ENCODE results near the gene TMX2.
"Not testable (repeated sequence)": the region's sequence is repeated elsewhere in the genome, so short reads cannot be mapped to it uniquely, and the experiment has no call there.

The TMX2 gene

DNA sequence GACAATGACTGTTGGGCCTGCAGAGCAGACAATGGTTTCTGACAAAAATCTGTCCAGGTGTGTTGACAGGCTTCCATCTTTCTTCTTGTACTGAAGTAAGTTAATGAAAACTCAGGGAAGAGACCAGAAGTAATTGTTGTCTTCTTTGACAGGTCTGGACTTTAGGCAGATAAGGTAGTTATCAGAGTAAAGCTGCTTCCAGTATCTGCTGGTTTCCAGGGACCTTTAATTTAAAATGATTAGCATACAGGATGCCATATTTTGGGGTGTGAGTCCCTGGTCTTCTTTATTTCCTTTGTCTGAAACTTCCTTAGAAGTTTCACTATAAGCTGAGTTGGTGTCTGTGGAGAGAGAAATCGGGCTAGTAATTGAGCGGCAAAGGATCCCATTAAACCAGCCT, 1.4 kb downstream of the TMX2 start:
- no peak for DNase-seq (ENCODE audit: low spot score)

DNA sequence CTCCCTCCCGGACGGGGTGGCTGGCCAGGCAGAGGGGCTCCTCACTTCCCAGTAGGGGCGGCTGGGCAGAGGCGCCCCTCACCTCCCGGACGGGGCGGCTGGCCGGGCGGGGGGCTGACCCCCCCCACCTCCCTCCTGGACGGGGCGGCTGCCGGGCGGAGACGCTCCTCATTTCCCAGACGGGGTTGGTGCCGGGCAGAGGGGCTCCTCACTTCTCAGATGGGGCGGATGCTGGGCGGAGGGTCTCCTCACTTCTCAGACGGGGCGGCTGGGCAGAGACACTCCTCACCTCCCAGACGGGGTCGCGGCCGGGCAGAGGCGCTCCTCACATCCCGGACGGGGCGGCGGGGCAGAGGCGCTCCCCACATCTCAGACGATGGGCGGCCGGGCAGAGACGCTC, 4.3 kb downstream of the TMX2 start:
- not testable (repeated sequence) for DNase-seq (ENCODE audit: low spot score)

DNA sequence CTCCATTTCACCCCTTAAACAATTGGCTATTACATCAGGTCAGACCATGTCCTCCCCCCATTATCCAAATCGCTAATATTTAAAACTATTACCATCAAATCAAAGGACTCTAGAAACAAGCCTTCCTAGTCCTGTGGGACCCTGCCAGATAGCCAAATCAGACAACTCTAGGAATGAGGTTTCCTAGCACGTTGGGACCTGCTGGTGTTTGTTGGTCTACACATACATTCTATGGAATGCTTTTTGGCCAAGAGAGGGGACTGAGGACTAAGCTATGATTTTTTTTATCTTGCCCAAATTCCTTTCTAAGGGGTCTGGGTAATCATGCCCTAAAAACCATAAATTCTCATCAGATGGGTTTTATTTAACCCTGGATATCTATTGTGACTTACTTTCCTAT, 14.8 kb downstream of the TMX2 start:
- DNase-seq (ENCODE audit: low spot score), result no peak

DNA sequence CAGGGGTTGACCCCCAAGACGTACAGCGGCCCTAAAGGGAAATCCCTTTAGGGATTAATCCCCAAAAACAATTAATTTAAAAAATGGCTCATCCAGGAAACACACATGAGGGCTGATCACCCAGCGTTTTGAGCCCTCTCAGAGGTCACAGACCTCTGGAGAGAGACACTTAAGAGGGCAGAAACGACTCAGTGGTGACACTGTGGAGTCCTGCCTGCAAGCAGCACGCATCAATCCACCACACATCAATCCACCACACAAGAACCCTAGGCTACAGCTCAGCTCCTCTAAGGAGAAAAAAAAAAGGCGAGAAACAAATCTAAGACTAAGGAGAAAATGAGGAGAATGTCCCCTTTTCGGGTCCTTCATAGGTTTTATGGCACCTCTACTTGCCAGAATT, 16.4 kb downstream of the TMX2 start:
- no peak for DNase-seq (ENCODE audit: low spot score)

DNA sequence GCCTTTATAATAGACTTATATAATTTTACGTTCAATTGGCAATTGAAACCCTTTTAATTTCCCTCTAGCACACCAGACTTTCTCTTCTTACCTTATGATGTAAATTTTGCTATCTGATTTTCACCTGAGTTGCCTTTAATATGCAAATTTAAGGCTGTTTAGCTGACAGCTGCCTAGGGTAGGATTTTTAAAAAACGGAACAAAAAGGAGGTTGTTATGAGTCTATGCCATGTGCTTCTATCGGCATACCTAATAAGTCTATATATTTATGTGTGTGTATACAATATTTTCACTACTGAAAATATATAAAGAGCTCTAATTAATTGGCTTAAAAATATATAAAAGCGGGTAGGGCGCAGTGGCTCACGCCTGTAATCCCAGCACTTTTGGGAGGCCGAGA, 17.1 kb downstream of the TMX2 start:
- no peak for DNase-seq (ENCODE audit: low spot score)

DNA sequence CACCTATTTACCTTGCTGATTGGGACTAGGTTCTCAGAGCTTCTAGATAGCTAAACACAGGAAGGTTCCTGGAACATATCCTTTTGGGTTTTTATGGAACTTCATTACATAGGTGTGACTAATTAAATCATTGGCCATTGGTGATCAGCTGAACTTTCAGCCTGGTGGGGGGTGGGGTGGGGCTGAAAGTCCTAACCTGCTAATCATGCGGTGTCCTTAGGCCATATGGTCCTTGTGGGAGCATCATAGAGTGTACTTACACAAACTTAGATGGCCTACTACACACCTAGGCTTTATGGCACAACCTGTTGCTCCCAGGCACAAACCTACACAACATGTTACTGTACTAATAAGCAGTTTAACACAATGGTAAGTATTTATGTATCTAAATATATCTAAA, 20.3 kb downstream of the TMX2 start:
- DNase-seq (ENCODE audit: low spot score), result no peak

DNA sequence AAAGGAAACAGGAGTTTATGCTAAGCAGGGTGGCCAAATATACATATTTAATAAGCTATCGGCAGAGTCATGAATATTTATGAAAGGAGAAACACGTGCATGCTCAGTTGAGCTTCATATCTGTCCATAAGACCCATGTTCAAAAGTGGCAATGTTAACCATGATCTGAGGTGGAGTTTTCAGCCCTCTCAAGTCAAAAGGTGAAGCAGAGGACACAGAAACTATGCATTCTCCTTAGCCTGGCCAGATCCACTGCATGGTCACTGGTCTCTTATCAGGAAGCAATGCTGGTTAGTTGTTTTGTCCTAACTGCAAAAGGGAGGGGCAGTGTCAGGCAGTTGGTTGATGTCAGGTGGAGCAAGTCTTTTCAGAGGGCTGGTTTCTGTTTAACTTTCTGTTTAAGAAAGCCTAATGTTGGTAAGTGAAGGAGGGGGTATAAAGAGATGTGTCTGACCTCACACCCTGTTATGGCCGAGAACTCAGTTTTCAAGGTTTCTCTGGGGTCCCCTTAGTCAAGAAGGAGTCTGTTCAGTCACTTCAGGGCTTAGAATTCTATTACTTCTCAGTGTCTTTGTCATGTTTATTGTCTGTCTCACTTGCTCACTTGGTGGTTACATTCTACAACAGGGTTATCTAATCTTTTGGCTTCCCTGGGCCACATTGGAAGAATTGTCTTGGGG, 23.4 kb downstream of the TMX2 start:
- DNase-seq (ENCODE audit: low spot score), result no peak

DNA sequence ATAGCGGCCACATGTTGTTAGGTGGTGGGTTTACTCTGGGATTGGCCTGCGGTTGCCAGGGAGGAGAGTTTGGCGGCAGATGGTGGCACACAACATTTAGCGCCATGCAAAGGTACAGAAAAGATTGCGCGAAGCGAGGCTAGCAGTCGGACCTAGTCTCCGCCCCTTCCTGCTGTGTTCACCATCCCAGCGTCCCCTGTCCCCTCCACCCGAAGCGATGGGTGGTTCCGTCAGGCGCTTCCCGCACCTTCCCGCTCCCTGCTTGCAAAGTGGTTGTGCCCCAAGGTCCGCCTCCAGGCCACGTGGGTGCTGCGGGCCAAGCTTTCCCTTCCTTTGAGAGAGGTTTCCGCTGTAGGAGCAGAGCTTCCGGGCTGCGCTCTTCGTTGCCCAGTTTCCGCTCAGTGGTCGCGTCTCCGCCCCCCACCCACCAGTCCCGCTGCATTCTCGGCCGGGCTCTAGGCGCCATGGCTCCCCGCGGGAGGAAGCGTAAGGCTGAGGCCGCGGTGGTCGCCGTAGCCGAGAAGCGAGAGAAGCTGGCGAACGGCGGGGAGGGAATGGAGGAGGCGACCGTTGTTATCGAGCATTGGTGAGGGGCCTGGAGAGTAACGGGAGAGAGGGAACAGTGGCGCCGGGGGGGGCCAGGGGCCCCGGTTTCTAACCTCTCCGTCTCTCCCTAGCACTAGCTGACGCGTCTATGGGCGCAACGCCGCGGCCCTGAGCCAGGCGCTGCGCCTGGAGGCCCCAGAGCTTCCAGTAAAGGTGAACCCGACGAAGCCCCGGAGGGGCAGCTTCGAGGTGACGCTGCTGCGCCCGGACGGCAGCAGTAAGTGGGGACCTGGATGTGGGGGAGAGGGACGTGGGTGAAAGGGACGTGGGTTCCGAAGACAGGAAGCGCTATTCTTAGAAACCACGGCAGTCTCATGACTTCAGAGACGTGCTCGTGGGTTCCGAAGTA, 29.0 kb downstream of the TMX2 start, which contains the start of gene SELENOH:
SELENOH (plus strand) TSS at position 360 of the 955 bp plus-strand sequence; CDS start at position 465, 105 bp downstream.
- DNase-seq (ENCODE audit: low spot score), result peak; percentile 91

DNA sequence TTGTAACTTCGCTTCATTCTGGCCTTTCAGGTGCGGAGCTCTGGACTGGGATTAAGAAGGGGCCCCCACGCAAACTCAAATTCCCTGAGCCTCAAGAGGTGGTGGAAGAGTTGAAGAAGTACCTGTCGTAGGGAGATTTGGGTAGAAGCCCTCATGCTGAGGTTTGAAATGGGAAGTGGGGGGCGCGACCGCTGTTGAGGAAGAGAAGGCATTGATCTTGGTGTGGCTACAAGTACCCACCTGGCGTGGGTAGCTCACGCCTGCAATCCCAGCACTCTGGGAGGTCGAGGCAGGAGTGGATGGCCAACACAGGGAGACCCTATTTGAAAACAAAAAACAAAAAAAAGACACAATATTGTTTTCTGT, 29.7 kb downstream of the TMX2 start:
- no peak for DNase-seq (ENCODE audit: low spot score)

DNA sequence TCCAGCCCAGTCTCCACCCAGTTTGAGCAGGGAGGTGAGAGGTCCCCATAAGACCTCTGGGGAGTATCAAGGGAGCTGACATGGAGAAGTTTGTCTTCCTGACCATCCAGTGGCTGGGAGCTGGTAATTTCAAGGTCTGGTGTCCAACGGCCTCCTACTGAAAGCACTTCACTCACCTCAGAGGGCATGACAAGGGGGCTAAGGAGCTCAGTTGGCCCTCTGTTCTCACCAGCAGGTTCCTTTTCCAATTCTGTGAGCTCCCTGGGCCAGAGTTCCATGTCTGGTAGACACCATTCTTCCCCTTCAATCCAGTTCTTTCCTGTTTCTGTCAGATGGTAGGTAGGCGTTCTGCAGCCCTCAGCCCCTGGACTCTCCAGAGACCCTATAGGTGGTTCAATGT, 32.0 kb downstream of the TMX2 start:
- no peak for DNase-seq (ENCODE audit: low spot score)

DNA sequence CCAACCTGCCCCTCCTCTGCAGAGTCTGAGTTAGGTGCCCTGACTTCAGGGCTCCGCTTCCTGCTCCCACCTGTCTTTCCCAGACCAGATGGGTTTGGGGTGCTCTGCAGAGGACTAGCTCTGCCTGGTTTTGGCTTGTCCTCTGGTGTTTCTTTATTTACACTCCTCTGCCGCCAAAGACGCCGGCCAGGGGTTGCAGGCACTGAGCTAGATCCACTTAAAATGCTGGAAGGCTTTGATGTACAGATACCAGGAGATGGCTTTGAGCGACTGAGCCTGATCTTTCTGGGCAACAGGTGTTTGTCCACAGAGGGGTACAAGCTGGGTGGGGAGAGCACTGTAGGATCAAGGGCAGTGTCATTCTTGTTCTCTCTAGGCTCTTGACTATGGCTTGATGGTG, 32.8 kb downstream of the TMX2 start:
- DNase-seq (ENCODE audit: low spot score), result no peak

DNA sequence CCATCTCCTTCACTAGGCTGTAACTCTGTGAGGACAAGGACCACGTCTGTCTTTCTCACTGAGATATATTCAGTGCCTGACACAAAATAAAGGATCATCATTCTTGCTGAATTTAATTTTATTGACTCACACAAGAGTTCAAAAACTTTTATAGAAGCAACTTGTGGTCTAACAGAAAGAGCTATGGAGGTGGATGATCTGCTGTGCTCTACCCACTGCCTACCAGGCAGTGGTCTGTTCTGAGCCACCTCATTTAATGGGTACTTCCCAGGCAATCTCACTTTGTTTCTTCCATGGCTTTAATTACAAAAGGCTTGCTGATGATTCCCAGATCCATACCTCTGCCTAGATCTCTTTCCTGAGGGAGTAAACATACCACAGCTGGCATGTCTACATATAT, 34.5 kb downstream of the TMX2 start:
- DNase-seq (ENCODE audit: low spot score), result no peak

DNA sequence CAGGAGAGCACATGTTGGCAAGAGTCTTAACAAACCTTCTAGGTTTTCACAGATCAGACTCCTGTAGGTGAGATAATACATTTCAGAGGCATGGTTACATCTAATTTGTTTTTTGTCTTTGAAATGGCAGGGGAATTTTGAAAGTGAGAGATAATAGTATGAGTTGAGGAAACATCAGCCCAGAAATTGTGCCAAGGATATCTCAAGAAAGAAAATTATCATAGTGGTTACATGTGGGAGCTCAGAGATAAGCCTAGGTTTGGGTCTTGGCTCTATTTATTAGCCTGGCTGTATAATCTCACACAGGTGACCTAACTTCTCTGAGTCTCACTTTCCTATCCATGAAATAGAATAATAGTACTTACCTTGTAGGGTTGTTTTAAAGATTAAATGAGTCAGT, 38.8 kb downstream of the TMX2 start:
- DNase-seq (ENCODE audit: low spot score), result no peak

DNA sequence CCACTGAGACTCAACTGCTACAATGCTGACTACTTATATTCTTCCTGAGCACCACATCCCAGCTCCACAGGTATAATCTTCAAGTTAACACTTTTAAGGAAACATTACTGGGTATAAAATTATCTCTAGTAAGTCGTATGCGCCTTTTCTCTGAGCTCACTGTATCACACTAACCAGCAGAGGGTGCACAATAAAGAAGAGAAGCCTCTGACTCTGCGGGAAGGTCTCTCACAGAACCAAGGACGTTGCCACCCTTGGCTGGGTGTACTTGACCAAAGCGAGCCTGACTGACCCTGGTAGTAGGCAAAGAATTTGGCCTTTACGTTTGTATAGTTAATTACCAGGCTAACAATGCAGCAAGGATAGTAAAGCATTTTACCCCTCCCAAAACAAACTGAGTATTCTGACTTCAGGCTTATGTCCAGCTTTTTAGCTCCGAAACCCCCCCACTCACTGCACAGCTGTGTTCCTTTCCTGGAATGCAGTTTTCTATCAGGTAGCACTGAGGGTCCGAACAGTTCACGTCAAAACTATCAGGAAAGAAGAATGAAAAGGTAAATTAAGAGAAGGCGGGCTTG, 39.4 kb downstream of the TMX2 start, which contains the start of gene BTBD18:
BTBD18 (minus strand) TSS at position 144 of the 578 bp plus-strand sequence. CDS start 631 bp downstream, outside the sequence.
- DNase-seq (ENCODE audit: low spot score), result peak; percentile 8

DNA sequence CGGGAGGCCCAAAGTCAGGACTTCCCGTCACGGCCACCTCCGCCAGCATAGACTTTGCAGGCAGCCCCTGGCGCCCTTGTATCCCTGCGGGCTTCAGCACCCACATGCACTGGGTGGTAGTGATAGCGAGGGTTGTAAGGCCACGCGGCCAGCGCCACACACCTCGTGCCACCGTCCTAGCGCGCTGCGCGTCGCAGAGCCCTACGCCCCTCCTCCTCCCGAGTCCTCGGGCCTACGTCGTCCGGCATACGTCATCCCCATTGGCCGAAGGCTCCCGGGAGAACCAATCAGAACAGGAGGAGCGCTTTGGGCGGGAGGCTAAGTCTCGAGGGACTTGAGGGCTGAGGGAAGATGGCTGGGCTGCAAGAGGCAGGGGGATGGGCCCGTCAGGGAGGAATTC, 40.6 kb downstream of the TMX2 start:
- no peak for DNase-seq (ENCODE audit: low spot score)

DNA sequence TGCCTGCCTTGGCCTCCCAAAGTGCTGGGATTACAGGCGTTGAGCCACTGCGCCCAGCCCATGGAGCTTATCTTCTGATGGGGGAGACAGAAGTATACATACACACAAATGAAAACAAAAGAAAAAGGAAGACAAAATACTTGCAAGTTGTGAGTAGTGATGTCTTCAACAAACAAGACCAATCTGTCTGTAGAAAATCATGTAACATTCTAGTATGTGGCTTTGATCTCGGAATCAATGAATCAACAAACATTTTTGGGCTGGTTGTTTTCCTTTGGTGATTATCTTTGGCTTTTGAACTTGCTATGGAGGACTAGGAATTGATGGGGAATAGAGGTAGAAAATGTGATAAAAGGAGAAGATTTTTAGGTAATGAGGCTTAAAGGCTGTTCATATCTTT, 45.8 kb downstream of the TMX2 start:
- DNase-seq (ENCODE audit: low spot score), result no peak

DNA sequence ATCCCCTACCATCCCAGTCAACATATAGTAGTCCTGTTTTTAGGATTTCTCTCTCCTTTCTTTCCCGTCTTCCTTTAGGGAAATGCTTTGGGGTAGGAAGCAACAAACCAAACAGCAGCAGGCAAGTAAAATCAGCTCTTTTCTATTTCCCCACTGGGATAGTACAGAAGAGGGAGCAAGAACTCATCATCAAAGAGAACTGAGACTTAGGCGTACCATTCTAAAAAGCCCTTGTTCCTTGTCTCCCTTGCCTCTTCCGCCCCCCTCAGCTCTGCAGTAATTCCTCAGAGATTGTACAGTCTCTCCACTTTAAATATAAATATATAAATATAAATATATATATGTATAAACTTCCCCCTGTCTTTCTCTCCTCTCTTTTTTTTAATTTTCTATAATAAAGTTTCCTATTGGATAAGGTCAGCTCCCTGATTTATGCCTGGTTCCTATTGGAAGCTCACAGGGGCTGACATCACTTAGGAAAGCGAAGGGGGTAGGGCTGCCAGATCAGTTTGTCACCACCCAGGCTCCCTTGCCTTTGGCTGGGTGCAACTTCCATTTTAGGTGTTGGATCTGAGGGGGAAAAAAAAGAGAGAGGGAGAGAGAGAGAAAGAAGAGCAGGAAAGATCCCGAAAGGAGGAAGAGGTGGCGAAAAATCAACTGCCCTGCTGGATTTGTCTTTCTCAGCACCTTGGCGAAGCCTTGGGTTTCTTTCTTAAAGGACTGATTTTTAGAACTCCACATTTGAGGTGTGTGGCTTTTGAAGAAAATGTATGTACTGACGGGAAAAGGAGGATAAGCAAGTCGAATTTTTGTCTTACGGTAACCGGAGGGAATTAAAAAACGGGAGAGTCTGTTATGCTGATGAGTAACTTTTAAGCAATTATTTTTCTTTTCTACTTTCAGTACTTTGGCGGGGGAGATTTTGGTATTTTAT, 49.2 kb downstream of the TMX2 start, which contains the start of gene CTNND1:
CTNND1 (plus strand) TSS at position 502 of the 934 bp plus-strand sequence. CDS start 29,677 bp downstream, outside the sequence.
- DNase-seq (ENCODE audit: low spot score), result no peak

DNA sequence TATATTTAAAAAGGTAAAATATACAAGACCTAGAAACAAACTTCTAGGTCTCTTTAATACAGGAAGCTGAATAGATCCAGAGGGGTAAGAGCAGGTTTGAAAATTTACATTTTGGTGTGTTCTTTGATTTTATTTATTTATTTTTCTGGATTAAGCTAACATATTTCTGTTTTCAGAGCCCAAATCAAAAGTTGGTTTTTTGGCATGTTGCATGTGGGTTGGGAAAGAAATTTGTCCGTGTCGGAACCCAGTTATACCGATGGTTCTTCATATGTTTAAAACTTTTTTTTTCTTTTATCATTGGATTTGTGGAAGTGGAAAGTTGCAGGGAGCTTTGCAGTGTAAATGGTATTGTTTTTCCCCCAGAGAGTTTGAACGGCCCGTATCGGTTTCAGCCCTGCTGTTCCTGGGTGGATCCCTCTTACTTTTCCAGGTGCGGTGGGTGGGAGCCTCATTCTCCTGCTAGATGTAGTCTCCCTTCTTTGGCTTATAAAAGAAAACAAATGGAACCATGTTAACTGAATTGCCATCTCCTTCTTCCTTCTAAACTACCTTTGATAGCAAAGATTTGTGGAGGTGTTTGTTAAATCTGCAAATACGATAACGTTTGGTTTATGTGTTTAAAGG, 50.0 kb downstream of the TMX2 start:
- DNase-seq (ENCODE audit: low spot score), result no peak

DNA sequence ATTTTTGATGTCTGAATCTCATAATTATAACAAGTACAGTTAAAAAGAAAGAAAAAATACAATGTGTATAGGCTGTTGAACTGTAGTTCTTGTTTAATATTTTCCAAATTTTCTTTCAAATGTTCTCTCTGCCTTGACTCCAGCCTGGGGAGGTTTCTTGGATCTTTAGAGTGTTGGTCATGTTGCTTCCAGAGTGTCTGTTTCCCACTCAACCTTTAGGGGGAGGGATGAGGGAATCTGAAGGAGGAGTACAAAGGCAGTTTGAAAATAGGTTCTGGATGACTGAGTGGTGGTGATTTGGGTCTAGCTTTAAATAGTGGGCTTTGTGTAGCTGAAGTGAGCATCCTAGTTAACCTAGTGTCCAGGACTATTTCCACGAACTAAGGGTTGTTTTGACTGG, 51.2 kb downstream of the TMX2 start:
- no peak for DNase-seq (ENCODE audit: low spot score)

DNA sequence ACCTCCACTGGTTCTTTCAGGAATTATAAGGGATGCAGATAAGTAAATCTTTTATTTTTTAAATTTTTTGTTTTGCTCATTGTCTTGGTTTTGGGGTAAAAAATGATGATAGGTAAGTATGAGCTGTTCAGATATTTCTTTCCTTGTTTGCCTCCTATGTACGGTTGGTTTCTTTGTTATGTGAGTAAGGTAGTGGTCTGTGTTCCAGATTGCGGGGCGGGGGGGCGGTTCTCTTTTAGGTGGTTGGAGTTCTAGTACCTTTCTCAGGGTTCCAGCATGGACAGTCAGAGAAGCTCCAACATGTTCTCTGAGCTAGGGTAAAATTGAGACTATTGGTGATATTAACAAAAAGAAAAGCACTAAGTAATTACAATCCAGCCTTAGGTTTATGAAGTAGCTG, 51.6 kb downstream of the TMX2 start:
- DNase-seq (ENCODE audit: low spot score), result no peak

DNA sequence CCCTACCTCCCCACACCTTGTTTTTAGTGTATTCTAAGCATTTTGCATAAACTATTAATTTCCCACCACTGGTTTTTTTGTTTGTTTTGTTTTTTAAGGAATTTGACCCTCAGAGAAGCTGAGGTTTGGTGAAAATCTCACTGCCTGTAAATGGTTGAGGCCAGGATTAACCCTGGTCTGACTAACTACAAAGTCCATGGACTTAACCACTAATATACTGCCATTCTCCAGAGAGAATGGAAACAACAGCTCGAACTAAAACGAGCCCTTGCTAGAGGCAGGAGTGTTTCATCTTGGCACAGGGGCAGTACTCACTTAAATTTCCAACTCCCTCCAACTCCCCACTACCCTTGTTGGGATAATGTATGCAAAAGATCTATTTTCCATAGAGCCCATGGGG, 52.2 kb downstream of the TMX2 start:
- no peak for DNase-seq (ENCODE audit: low spot score)
